Right renal cortex interstitium (tissue), 3 donors: Measurements from ENCODE around the gene USP49. TPM values are rescaled to one million over a fixed set of nuclear protein-coding genes. Genes with fewer than 3 reads are reported as not detected.
"Not testable (repeated sequence)": the region's sequence is repeated elsewhere in the genome, so short reads cannot be mapped to it uniquely, and the experiment has no call there.

Experiments used
- DNase-seq, 3 donors: peaks; one replicate each; pipeline ENCODE4 v3.0.0-alpha.2; 2013; ENCODE audit warnings: low read depth in 3 of 3, low spot score in 2 of 3
- polyA plus RNA-seq, 3 donors: library from polyadenylated mRNA; unstranded; fragments of 120-200 nt; gene quantifications; one replicate each; pipeline ENCODE4 v1.2.1, GENCODE V29; 2013; ENCODE audit not compliant: insufficient read length in 3 of 3

USP49 gene
- 10 to 100 TPM; 10.9 to 12.9 (median 11.4) TPM for polyA plus RNA-seq

DNA sequence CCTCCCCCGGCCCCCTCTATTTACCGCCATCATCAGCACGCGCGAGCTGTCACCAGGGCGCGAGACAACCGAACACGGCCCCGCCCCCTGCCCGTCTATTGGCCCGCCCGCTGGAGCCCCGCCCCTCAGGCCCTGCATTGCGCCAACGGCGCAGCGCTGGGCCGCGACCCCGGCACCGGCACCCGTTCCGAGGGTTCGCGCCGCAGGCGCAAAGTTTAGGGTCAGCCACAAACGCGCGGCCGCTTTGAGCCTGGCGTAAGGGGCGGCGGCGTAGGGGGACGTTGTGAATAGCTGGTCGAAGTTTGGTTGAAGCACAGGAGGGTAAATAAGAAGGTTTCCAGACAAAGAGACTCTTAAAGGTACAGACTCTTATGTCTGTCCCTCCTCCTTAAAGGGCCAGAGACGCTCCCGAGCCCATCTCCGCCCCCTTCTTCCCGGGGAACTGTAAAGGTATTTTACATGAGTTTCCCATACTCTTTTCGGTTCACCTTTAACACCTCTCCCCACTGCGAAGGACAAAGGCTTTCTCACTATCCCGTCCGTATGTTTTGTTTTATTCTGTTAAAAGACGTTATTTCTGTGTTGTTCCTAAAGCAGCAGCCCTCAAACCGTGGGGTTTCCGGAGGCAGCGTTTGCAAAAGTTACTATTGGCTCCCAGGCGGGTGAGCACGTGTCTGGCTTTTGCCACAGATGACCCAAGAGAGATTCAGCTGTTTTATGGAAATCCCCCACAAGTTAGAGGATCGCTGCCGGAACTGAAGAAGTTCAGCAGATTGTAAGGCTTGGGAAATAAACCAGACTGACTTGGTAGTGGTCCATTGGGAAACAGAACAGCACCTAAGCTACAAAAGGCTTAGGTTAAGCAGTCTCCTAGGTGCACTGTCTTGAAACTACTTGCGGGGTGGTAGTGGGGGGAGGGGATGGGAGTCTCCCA, at the start of gene USP49:
USP49 (minus strand) TSS at position 76 of the 934 bp plus-strand sequence. CDS start 88,392 bp downstream, outside the sequence.
- peak; percentile 76 to 85 (median 82) for DNase-seq

DNA sequence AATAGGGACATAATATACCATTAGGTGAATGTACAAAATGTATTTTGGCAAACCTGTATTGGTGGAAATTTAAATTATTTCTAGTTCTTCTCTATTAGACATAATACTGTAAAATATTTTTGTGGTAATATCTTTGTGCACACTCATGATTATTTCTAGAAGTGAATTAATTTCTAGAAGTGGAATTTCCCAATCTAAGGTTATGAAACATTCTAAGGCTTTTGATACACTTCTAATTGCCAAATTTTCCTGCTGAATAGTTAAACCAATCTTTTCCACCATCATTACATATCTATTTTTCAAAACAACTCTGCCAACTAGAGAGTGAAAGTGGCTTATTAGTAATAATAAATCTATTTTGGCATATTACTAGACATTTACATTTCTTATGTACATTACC, 48.3 kb upstream of the USP49 start:
- DNase-seq = no peak

GRCh38 chr6:41942882-41943281, 47.7 kb upstream of the USP49 start:
- DNase-seq = not testable (repeated sequence)

DNA sequence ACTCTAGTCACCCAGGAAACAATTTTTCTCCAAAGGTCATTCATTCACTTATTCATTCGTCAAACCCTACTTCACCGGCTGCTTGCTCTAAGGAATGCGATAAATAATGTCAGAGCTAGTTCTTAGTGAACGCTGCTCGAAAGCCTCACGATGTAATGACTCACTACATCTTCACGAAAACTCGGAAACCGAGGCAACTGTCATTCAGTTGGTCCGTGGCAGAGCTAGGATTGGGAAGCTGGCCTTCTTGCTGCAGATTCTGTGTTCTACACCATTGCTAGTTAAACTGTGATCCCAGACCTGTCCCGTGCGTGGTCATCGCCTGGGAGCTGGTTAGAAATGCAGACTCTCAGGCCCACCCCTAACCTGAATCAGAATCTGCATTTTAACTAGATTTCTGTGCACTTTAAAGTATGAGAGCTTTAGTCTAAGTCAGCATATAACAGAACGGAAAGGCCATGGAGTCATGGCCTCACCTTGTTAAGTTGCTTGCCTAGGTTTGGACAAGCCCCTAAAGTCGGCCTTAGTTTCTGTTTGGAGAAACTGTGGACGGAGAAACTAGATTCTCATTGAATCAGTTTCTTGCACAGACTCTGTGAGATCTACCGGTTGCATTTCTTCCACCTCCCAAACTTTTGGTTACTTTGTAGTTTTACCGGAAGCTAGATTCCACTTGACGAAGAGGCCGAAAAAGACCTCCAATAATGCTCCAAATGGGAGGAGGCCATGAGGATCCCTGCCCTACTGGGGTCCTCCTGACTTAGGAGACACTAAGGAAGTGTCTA, 47.1 kb upstream of the USP49 start:
- DNase-seq = peak in 1 of 3 donors; percentile 52

GRCh38 chr6:41941280-41942066, 46.3 kb upstream of the USP49 start, which contains the start of gene CCND3:
TSS of gene CCND3 (minus strand) at chr6:41941808. CDS start at chr6:41941649, 159 bp downstream.
- DNase-seq = peak; percentile 54 to 85 (median 72)

DNA sequence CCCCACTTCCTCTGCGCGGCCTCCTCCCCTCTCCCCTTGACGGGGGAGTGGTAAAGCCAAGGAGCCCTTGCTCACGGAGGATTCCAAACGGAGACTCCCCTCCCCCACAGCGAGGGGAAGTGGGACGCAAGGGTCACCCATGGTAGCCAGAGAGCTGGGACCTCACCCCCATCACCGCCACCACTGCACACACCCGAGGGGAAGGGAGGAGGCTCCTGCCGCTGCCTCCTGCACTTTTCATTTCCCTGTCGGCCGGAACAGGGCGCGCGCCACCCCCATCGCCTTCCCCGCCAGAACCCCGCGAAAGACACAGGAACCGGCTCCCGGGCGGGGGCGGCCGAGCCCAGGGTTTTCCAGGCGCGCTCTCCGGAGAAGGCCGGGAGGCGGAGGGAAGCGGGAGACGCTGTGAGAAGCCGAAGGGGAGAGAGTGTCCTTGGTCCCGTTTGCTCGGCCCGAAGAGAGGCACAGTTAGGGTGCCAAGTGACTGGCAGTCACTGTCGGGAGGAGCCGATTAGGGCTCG, 45.6 kb upstream of the USP49 start:
- no peak for DNase-seq

DNA sequence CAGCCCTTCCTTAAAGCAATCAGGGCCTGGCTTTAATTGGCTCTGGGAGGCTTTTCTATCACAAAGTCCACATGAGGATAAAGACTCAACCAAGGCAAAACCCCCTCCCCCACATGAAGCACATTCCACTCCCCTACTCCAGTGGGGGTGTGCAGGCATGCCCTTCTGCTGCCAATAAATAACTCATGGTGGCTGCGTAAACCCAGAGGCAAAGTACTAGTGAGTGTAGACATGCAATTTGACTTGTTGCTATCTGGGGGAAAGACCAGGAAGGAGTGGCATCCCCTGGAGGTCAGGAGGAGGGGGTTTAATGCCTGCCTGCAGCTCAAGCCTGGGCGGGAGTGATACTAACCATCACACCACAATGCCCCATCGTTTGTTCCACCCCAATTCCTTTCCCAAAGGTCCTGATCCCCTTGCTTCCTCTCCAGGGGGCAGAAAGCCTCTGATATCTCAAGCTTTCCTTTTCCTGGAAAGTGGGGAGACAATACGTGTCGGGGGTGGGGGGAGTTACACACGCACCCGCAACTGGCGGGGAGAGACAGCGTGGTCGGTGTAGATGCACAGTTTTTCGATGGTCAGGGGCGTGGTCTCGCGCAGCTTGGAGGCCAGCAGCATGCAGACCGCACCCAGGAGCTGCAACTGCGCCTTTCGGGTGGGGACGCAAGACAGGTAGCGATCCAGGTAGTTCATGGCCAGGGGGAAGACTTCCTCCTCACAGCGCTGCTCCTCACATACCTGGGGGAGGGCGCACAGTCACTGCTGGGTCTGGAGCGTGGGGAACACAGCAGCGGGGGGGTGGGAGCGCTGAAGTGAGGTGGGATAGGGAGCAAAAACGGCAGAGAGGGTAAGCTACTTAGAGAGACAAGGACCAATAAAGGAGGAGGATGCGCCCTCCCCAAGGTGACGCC, 44.9 kb upstream of the USP49 start:
- no peak for DNase-seq

GRCh38 chr6:41939176-41939847, 44.1 kb upstream of the USP49 start:
- DNase-seq = no peak

DNA sequence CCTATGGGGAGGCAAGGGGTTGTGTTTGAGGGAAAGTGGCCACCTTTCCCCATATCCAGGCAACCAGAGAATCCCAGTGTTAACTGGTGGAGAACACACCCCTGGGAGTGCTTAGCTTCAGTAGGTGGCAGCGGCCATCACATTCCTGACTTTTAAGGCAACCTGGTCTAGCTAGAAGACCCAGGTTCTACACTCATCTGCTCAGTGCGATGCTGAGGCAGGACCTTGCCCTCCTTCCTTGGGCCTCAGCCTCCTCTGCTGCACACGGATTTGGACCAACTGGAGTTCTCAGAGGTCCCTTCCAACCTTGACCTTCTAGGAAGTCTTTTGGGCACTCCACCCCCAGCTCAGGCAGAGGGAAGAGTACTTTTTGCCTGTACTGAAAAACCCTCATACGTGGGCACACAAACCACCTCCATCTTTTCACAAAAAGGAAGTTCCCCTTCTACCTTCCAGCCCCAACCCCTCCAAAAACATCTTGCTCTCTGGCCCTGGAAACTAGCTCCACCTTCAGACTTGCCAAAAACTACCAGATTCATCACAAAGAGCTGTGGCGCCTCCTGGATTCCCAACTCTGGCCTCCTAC, 43.5 kb upstream of the USP49 start:
- no peak for DNase-seq

DNA sequence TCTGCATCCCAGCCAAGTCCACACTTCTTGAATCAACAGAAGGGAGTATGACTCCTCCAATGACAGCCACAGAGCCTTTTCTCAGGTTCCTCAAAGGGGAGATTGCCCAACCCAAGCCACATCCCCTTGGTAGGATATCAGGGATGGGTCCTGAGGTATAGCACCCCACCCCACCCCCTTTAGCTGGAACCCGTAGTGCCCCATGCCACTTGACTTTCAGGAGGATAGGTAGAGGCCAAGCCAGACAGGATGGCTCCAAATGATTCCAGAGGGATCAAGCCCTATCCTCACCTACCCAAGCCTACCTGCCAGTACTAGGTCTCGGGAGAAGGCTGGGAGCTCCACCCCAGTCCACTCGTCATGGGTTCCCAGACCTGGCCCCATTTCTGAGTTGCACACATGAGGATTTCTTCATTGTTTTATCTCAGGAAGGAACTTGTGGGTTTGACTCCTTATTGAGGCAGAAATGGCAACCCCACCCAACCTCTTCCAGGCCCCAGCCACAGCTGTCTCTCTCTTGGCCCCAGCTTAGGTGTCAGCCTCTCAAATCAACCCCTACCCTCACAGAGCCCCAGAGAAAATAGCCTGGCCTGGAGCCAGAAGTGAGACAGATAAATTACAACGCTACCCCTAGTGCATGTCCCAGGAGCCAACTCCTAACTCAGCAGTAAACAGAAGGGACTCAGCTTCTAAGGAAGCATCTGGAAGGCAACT, 42.8 kb upstream of the USP49 start:
- no peak for DNase-seq

- DNase-seq = no peak
These were observed 42.3 kb upstream of the USP49 start for GRCh38 chr6:41937472-41937860.

- peak in 1 of 3 donors; percentile 54 for DNase-seq
These were observed 41.1 kb upstream of the USP49 start for GRCh38 chr6:41936073-41936837.

DNA sequence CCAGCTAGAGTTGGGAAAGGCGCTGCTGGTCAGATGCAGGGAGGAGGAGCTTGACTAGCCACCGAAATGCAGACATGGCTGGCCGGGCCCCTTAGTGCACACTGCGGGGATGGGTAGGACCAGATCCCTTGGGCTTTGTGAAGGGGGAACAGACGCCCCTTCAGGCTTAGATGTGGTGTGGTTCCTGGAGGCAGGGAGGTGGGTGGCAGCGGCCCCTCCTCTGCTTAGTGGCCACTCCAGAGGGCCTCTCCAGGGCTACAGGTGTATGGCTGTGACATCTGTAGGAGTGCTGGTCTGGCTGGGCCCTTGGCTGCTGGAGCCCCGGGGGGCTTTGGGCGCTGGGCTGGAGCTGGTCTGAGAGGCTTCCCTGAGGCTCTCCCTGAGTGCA, 40.5 kb upstream of the USP49 start:
- DNase-seq = no peak

DNA sequence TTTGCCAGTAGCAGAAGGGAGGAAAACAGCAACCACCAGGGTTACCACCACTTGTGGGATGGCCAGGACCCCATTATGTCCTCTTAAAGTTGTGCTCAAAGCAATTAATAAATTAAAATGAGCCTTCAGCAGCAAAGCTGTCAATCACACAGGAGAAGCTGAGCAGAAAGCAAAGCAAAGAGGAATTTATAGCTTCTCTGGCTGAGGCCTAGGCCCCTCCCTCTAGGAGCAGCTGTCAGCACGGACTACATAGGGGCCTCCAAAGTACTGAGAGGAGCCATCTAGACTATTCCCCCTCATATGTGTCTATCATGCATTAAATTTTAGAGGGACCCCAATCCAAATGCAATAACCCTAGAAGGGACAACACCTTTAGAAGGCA, 40.0 kb upstream of the USP49 start:
- no peak for DNase-seq

GRCh38 chr6:41934278-41935192, 39.4 kb upstream of the USP49 start:
- no peak for DNase-seq

DNA sequence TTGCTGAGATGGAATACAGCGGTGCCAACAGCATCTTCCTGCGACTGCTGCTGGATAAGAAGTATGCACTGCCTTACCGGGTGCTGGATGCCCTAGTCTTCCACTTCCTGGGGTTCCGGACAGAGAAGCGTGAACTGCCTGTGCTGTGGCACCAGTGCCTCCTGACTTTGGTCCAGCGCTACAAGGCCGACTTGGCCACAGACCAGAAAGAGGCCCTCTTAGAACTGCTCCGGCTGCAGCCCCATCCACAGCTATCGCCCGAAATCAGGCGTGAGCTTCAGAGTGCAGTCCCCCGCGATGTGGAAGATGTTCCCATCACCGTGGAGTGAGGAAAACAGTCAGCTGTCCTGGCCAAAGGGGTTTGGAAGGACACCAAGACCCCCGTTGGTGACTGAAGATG, 37.2 kb upstream of the USP49 start:
- no peak for DNase-seq
